Measurements from ENCODE around the gene KBTBD4. TPM values are rescaled to one million over a fixed set of nuclear protein-coding genes. Genes with fewer than 3 reads are reported as not detected.

KBTBD4 gene
- total and polyA plus RNA-seq, 2 experiments from 2014 or later, result 16.9 to 23.9 TPM

DNA sequence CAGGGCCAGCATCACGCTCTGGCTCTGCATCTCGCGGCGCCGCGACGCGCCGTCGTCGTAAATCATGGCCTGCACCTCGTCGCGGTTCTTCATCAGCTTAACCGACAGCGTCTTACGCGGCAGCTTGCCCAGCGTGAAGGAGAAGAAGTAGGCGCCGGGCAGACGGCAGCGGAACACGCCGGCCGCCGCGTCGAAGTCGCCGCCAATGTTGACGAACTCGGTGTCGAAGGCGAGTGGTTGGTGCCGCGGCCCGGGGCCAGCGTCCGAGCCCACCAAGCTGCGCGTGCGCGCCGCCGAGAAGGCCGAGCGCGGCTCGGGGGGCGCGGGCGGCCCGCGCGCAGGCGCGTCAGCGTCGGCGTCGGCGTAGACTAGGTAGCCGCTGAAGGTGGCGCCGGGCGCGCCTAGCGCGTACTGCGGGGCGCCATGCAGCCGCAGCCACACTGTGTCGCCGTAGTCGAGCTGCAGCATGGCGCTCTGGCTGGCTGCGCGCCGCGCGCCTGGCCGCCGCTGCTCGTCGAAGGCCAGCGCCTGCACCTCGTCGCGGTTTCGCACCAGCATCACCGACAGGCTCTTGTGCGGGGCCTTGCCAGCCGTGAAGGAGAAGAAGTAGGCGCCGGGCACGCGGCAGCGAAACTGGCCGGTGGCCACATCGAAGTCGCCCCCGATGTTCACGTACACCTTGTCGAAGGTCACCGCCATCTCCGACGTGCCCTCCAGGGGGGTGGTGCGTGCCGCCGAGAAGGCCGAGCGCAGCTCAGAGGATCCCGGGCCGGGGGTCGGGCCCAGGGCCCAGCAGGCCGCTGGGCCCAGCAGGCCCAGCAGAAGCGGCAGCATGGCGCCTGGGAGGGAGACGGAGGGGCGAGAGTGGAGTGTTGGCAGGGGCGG is 11.4 kb upstream of the KBTBD4 start:
- Histone ChIP-seq H3K4me1 (ENCODE audit: low read depth) (peaks cover 9% of the 10 kb centered on the region), H3K27me3 (no peaks in the 10 kb centered on the region), H3K27ac (no peak overlapping the region)

DNA sequence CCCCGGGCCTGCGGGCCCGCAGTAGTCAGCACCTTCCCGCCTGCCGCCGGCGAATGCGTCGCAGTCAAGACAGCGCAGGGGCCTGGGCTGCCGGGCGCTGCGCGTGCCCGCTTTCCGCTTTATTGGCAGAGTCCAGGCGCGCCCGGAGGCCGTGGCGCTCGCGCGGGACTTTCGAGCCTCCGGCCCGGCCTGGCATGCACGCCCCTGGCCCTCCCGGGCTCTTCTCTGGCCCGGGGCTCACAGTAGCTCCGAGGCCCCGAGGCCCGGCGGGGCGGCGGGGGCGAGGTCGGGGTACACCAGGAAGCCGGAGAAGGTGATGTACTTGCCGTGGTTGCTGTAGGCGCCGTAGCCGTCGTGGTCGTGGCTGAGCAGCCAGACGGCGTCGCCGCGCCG is 10.8 kb upstream of the KBTBD4 start:
- TF ChIP-seq, protein P1, sequence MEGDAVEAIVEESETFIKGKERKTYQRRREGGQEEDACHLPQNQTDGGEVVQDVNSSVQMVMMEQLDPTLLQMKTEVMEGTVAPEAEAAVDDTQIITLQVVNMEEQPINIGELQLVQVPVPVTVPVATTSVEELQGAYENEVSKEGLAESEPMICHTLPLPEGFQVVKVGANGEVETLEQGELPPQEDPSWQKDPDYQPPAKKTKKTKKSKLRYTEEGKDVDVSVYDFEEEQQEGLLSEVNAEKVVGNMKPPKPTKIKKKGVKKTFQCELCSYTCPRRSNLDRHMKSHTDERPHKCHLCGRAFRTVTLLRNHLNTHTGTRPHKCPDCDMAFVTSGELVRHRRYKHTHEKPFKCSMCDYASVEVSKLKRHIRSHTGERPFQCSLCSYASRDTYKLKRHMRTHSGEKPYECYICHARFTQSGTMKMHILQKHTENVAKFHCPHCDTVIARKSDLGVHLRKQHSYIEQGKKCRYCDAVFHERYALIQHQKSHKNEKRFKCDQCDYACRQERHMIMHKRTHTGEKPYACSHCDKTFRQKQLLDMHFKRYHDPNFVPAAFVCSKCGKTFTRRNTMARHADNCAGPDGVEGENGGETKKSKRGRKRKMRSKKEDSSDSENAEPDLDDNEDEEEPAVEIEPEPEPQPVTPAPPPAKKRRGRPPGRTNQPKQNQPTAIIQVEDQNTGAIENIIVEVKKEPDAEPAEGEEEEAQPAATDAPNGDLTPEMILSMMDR (IDR thresholded peaks at IDR 0.05; ENCODE audit: low read depth, low read length), result no peak
- H3K4me3 ChIP-seq, result no peak overlapping the region
- peaks cover 3% of the 10 kb centered on the region for H3K4me1 ChIP-seq (ENCODE audit: low read depth)
- no peaks in the 10 kb centered on the region for H3K9me3 ChIP-seq (ENCODE audit: low read depth)
- H3K27me3 ChIP-seq, result no peaks in the 10 kb centered on the region
- no peak overlapping the region for H3K27ac ChIP-seq
- peak in 1 of 2 donors; percentile 46 for DNase-seq (ENCODE audit: low read depth in 1 of 2, low spot score in 1 of 2)
- peaks cover 5% of the 10 kb centered on the region for H3K36me3 ChIP-seq

More for the DNA sequence above, 11.4 kb upstream of the KBTBD4 start:
- Histone ChIP-seq H3K9me3 (ENCODE audit: low read depth) (no peaks in the 10 kb centered on the region), H3K4me3 (no peak overlapping the region), H3K36me3 (no peaks in the 10 kb centered on the region)
- TF ChIP-seq, protein P1 (IDR thresholded peaks at IDR 0.05; ENCODE audit: low read depth, low read length), result no peak
- peak in 1 of 2 donors; percentile 49 for DNase-seq (ENCODE audit: low read depth in 1 of 2, low spot score in 1 of 2)

DNA sequence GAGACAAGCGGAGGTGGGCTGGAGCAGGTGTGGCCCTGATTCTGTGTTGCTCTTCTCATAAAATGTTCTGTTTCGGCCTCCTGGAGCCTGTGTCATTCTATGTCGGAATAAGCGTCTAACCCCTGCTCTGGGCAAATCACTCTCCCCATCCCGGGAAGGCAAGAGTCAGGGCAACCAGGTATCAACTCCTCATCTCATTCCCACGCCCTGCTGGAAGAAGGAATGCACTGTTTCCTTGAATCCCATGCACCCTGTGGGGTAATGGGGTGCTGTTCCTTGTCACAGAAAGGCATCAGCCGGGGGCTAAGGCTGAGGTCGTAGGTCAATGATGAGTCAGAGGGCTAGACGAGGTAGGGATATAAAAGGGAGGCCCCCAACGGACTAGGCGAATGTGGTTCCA is 10.3 kb upstream of the KBTBD4 start:
- Histone ChIP-seq H3K9me3 (ENCODE audit: low read depth) (no peaks in the 10 kb centered on the region), H3K4me3 (no peak overlapping the region), H3K27ac (no peak overlapping the region), H3K36me3 (peaks cover 5% of the 10 kb centered on the region), H3K4me1 (ENCODE audit: low read depth) (no peaks in the 10 kb centered on the region), H3K27me3 (no peaks in the 10 kb centered on the region)
- no peak for DNase-seq (ENCODE audit: low read depth in 1 of 2, low spot score in 1 of 2)
- TF ChIP-seq, protein P1 (IDR thresholded peaks at IDR 0.05; ENCODE audit: low read depth, low read length), result no peak

- Histone ChIP-seq H3K4me1 (ENCODE audit: low read depth) (no peaks in the 10 kb centered on the region), H3K4me3 (no peak overlapping the region), H3K36me3 (peaks cover 16% of the 10 kb centered on the region), H3K27ac (no peak overlapping the region), H3K9me3 (ENCODE audit: low read depth) (no peaks in the 10 kb centered on the region), H3K27me3 (no peaks in the 10 kb centered on the region)
- TF ChIP-seq, protein P1 (IDR thresholded peaks at IDR 0.05; ENCODE audit: low read depth, low read length), result no peak
- no peak for DNase-seq (ENCODE audit: low read depth in 1 of 2, low spot score in 1 of 2)
Measured at GRCh38 chr11:47587723-47588326, 9.1 kb upstream of the KBTBD4 start.

- Histone ChIP-seq H3K27me3 (no peaks in the 10 kb centered on the region), H3K4me1 (ENCODE audit: low read depth) (no peaks in the 10 kb centered on the region), H3K9me3 (ENCODE audit: low read depth) (no peaks in the 10 kb centered on the region), H3K4me3 (no peak overlapping the region), H3K27ac (no peak overlapping the region), H3K36me3 (peaks cover 23% of the 10 kb centered on the region)
- DNase-seq (ENCODE audit: low read depth in 1 of 2, low spot score in 1 of 2), result peak in 1 of 2 donors; percentile 29
- TF ChIP-seq, protein P1 (IDR thresholded peaks at IDR 0.05; ENCODE audit: low read depth, low read length), result no peak
Measured at GRCh38 chr11:47587039-47587716, 8.4 kb upstream of the KBTBD4 start.

Measured in cardiac muscle cell (in vitro differentiated cells and primary cell).